Activated CD8-positive, alpha-beta memory T cell treated with anti-CD3 and anti-CD28 coated beads, Interleukin-2, amount 50 U/mL, for 24 hours (primary cell): ENCODE results near the gene TNFAIP8L2.
"Not testable (repeated sequence)": the region's sequence is repeated elsewhere in the genome, so short reads cannot be mapped to it uniquely, and the experiment has no call there.

Source experiments
- DNase-seq: peaks from one replicate; pipeline ENCODE4 v3.0.0-alpha.2; 2020; ENCODE audit errors: extremely low read depth

The TNFAIP8L2 gene

GRCh38 chr1:151189637-151190445 lies 33.4 kb downstream of the TNFAIP8L2 start, which contains the start of gene VPS72:
VPS72 (minus strand) TSS chr1:151190197; CDS start chr1:151190121, 76 bp downstream.
- DNase-seq, result peak; percentile 72

- no peak for DNase-seq
Measured at GRCh38 chr1:151192047-151192446, 35.6 kb downstream of the TNFAIP8L2 start.

- no peak for DNase-seq
Measured at GRCh38 chr1:151193304-151193703, 36.9 kb downstream of the TNFAIP8L2 start.

- no peak for DNase-seq
Measured at GRCh38 chr1:151193856-151194255, 37.4 kb downstream of the TNFAIP8L2 start.

GRCh38 chr1:151194894-151195594 lies 38.6 kb downstream of the TNFAIP8L2 start:
- not testable (repeated sequence) for DNase-seq

GRCh38 chr1:151196292-151196800 lies 39.9 kb downstream of the TNFAIP8L2 start:
- no peak for DNase-seq

- DNase-seq, result no peak
Measured at GRCh38 chr1:151197863-151198253, 41.4 kb downstream of the TNFAIP8L2 start.

- peak; percentile 98 for DNase-seq
Measured at GRCh38 chr1:151198254-151199127, 42.0 kb downstream of the TNFAIP8L2 start, which contains the start of gene PIP5K1A. PIP5K1A (plus strand) TSS chr1:151198552; CDS start chr1:151198997, 445 bp downstream.

- no peak for DNase-seq
Measured at GRCh38 chr1:151199873-151200581, 43.6 kb downstream of the TNFAIP8L2 start.

- not testable (repeated sequence) for DNase-seq
Measured at GRCh38 chr1:151205381-151205965, 49.0 kb downstream of the TNFAIP8L2 start.
